OCI-LY1 (cell line): ENCODE data around the gene RAB36.

ENCODE experiments used
- CTCF ChIP-seq: fragments of 200-600 bp; sonication (generic), shearing (Covaris generic); IDR thresholded peaks from 2 replicates; pipeline ENCODE4 v1.5.1; 2017; ENCODE audit warnings: mild to moderate bottlenecking, antibody characterized with exemption, low read length, moderate library complexity, mixed read lengths
- EZH2 ChIP-seq: fragments of 200-600 bp; sonication (generic), shearing (Covaris generic); IDR thresholded peaks from 2 replicates; pipeline ENCODE4 v1.8.0; 2017; ENCODE audit warnings: borderline replicate concordance, mixed run types, mild to moderate bottlenecking, antibody characterized with exemption, low read length, moderate library complexity, mixed read lengths

DNA sequence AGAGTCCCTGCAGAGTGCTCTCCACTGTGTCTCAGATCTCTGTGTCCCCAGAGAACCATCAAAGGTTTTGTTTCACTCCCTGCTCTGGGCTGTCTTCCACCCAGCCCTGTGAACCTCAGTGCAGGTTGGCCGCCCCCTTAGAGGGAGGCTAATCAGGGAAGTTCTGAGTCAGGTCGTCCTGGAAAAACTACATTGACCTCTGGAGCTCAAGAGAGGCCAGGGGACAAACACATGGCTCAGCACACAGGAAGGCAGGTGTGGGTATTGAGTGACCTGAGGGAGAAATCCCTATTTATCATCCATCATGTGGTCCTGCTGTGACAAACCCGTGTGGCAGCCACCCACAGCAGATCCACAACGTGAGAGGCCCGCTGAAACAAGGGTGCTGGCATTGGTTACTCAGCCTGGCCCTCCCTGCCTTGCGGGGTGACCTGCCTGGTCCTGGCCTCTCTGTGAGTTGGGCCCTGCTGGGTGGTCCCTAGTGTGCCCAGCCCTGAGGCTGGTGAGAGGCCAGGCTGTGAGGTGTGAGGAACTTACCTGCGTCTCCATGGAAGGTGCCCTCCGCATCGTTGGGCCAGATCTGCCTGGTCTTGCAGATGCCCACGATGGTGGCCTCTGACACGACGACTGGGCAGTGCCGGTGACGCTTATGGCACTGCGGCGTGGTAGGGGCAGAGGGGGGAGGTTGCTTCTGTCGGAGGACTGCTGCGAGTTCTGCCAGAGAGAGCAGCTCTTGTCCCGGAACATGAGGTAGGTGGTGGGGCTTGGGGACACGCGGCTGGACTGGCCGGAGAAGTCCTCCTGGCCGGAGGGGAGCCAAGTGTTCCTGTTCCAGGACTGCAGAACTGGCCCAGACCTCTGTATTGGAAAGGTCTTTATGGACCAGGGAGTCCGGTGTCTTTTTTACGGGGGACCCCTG lies 34.4 kb downstream of the RAB36 start:
- TF ChIP-seq CTCF (no peak), EZH2 (no peak)
